CD14-positive monocyte (primary cell): Measurements from ENCODE around the gene MED29. TPM values are rescaled to one million over a fixed set of nuclear protein-coding genes. Genes with fewer than 3 reads are reported as not detected.

ENCODE experiments used
- DNase-seq, 3 donors: peaks; one replicate each; pipeline ENCODE4 v3.0.0-alpha.2; 2011 to 2022
- H2AFZ ChIP-seq: 2 replicates; pipeline ENCODE4 v1.6.0; 2012; ENCODE audit warnings: mild to moderate bottlenecking, low read depth, low read length, inconsistent platforms; ENCODE audit not compliant: insufficient read depth, poor library complexity, severe bottlenecking
- H3K27ac ChIP-seq, 2 donors: 1 replicate in 1 of 2; 2 replicates in 1 of 2; pipeline ENCODE4 v1.5.1; 2012 to 2013; ENCODE audit warnings: low read length in 2 of 2, control low read depth in 1 of 2, inconsistent platforms in 1 of 2, low read depth in 1 of 2, mild to moderate bottlenecking in 1 of 2
- H3K27me3 ChIP-seq, 2 donors: one replicate each; pipeline versions ENCODE4 v1.6.0 to v1.6.1; 2011 to 2013; ENCODE audit warnings: low read length in 2 of 2; ENCODE audit not compliant: control insufficient read depth in 2 of 2, insufficient read depth in 2 of 2
- H3K36me3 ChIP-seq, 2 donors: replicated peaks in 1 of 2; 1 replicate in 1 of 2; 2 replicates in 1 of 2; pipeline versions ENCODE4 v1.5.1 to v1.6.1; 2012 to 2013; ENCODE audit warnings: low read length in 2 of 2, control low read depth in 1 of 2, inconsistent platforms in 1 of 2, mild to moderate bottlenecking in 1 of 2; ENCODE audit not compliant: insufficient read depth in 2 of 2, control insufficient read depth in 1 of 2
- H3K4me1 ChIP-seq, 2 donors: 1 replicate in 1 of 2; 2 replicates in 1 of 2; pipeline versions ENCODE4 v1.5.1 to v1.6.1; 2012 to 2013; ENCODE audit warnings: low read length in 2 of 2, control low read depth in 1 of 2, inconsistent platforms in 1 of 2, mild to moderate bottlenecking in 1 of 2, moderate library complexity in 1 of 2; ENCODE audit not compliant: insufficient read depth in 2 of 2, control insufficient read depth in 1 of 2
- H3K4me2 ChIP-seq: replicated peaks from 2 replicates; pipeline ENCODE3; 2012; ENCODE audit warnings: low read length, moderate library complexity, mild to moderate bottlenecking; ENCODE audit not compliant: poor library complexity, severe bottlenecking; ENCODE audit errors: extremely low read depth
- H3K4me3 ChIP-seq, 3 experiments: fragments of 200-600 bp in 1 of 3; sonication (generic) in 1 of 3; replicated peaks in 1 of 3; 1 replicate in 2 of 3; 2 replicates in 1 of 3; pipeline ENCODE4 v1.5.1; 2011 to 2013; ENCODE audit warnings: low read length in 3 of 3, mild to moderate bottlenecking in 3 of 3, control low read depth in 2 of 3, low read depth in 2 of 3, inconsistent platforms in 1 of 3, moderate library complexity in 1 of 3
- H3K79me2 ChIP-seq: 2 replicates; pipeline ENCODE4 v1.6.0; 2012; ENCODE audit warnings: mild to moderate bottlenecking, control low read depth, inconsistent platforms, low read length, moderate library complexity; ENCODE audit not compliant: insufficient read depth
- H3K9ac ChIP-seq: 2 replicates; pipeline ENCODE4 v1.6.0; 2017; ENCODE audit warnings: low read length, mild to moderate bottlenecking; ENCODE audit not compliant: insufficient read depth, poor library complexity, severe bottlenecking
- H3K9me3 ChIP-seq, 2 donors: replicated peaks in 1 of 2; 1 replicate in 1 of 2; 2 replicates in 1 of 2; pipeline versions ENCODE4 v1.5.1 to v1.6.1; 2012 to 2013; ENCODE audit warnings: low read length in 2 of 2, control low read depth in 1 of 2; ENCODE audit not compliant: control insufficient read depth in 1 of 2, insufficient read depth in 1 of 2
- H4K20me1 ChIP-seq: 2 replicates; pipeline ENCODE4 v1.6.0; 2012; ENCODE audit warnings: mild to moderate bottlenecking, low read length, control low read depth, moderate library complexity; ENCODE audit not compliant: insufficient read depth
- H3K27ac Mint-ChIP-seq, 7 donors: one replicate each; pipeline ENCODE4 v1.8.0; 2020; ENCODE audit warnings: mild to moderate bottlenecking in 7 of 7, mixed read lengths in 7 of 7, moderate library complexity in 6 of 7, inconsistent platforms in 2 of 7
- H3K27me3 Mint-ChIP-seq, 3 donors: one replicate each; pipeline ENCODE4 v1.8.0; 2021 to 2022; ENCODE audit warnings: low read depth in 3 of 3, mild to moderate bottlenecking in 3 of 3, mixed read lengths in 3 of 3, moderate library complexity in 3 of 3, inconsistent platforms in 1 of 3
- H3K36me3 Mint-ChIP-seq, 2 donors: one replicate each; pipeline ENCODE4 v1.8.0; 2020; ENCODE audit warnings: mixed read lengths in 2 of 2, inconsistent platforms in 1 of 2, mild to moderate bottlenecking in 1 of 2
- H3K4me1 Mint-ChIP-seq: one replicate; pipeline ENCODE4 v1.8.0; 2020; ENCODE audit warnings: mild to moderate bottlenecking, mixed read lengths
- H3K4me3 Mint-ChIP-seq, 2 donors: one replicate each; pipeline ENCODE4 v1.8.0; 2020; ENCODE audit warnings: mild to moderate bottlenecking in 2 of 2, mixed read lengths in 2 of 2, moderate library complexity in 1 of 2
- H3K9me3 Mint-ChIP-seq, 7 donors: one replicate each; pipeline ENCODE4 v1.8.0; 2020 to 2022; ENCODE audit warnings: mixed read lengths in 7 of 7, mild to moderate bottlenecking in 6 of 7, moderate library complexity in 6 of 7, inconsistent platforms in 2 of 7
- CTCF ChIP-seq: fragments of 200-600 bp; IDR thresholded peaks from one replicate; pipeline ENCODE4 v1.8.0; 2022; ENCODE audit warnings: antibody characterized with exemption, mild to moderate bottlenecking
- WGBS: methylation state at CpG from one replicate; pipeline ENCODE4 v1.1.5; 2013; ENCODE audit warnings: missing lambda C conversion rate; ENCODE audit not compliant: insufficient coverage; 5-methylcytosine and 5-hydroxymethylcytosine counted together
- intact Hi-C, 2 donors: fragments of 100-400 bp; cut with micrococcal nuclease; formaldehyde crosslinking; loops; one replicate each; pipeline versions ENCODE4 v1.15.0 to v1.15.1; 2023
- polyA plus RNA-seq, 3 donors: library from polyadenylated mRNA; depleted of rRNA in 1 of 3; unstranded in 2 of 3; stranded (reverse) in 1 of 3; fragments of 300-500 nt in 2 of 3; fragments of >200 nt in 1 of 3; fragmentation: Illumina TruSeq in 2 of 3; gene quantifications; 1 replicate in 2 of 3; 2 replicates in 1 of 3; pipeline ENCODE4 v1.2.3, GENCODE V29; 2012 to 2021

Gene MED29
- polyA plus RNA-seq, 3 donors, result 35.8 to 38.2 (median 37.0) TPM

GRCh38 chr19:39386557-39386956 is 4.6 kb upstream of the MED29 start:
- peaks cover 13% of the 10 kb centered on the region for H3K4me1 Mint-ChIP-seq
- peaks cover 64 to 82% of the 10 kb centered on the region in 2 donors for H3K36me3 ChIP-seq
- H3K79me2 ChIP-seq, result peaks cover 18% of the 10 kb centered on the region
- no peak overlapping the region for H3K4me2 ChIP-seq
- peaks cover 6% of the 10 kb centered on the region for H4K20me1 ChIP-seq
- H3K4me1 ChIP-seq, result peaks cover 11 to 12% of the 10 kb centered on the region in 2 donors
- no peak overlapping the region for H3K4me3 Mint-ChIP-seq
- H2AFZ ChIP-seq, result no peak overlapping the region
- WGBS, result 67% methylated on average over 2 of the region's 7 CpGs
- H3K9me3 ChIP-seq, result no peaks in the 10 kb centered on the region
- no peaks in the 10 kb centered on the region for H3K9me3 Mint-ChIP-seq
- peaks cover 0 to 2% (median 0%) of the 10 kb centered on the region in 3 donors for H3K27me3 Mint-ChIP-seq
- no peak for DNase-seq
- H3K27ac Mint-ChIP-seq, result peak overlapping the region in 4 of 7 donors; percentile 18 to 44 (median 28)
- H3K27ac ChIP-seq, result peak overlapping the region in 1 of 2 donors; percentile 38
- no peak overlapping the region for H3K4me3 ChIP-seq
- no peak for TF ChIP-seq CTCF
- intact Hi-C loops, result no loop called here
- H3K27me3 ChIP-seq, result no peaks in the 10 kb centered on the region
- peaks cover 67 to 72% of the 10 kb centered on the region in 2 donors for H3K36me3 Mint-ChIP-seq
- no peak overlapping the region for H3K9ac ChIP-seq

- Histone ChIP-seq H3K9me3 (no peaks in the 10 kb centered on the region), H3K27me3 (no peaks in the 10 kb centered on the region), H3K27ac (peak overlapping the region in 1 of 2 donors; percentile 91), H3K79me2 (peaks cover 37% of the 10 kb centered on the region), H3K4me3 (no peak overlapping the region), H3K36me3 (peaks cover 48 to 66% of the 10 kb centered on the region in 2 donors), H4K20me1 (peaks cover 6% of the 10 kb centered on the region), H3K4me1 (peaks cover 21 to 22% of the 10 kb centered on the region in 2 donors), H2AFZ (no peak overlapping the region), H3K9ac (no peak overlapping the region), H3K4me2 (no peak overlapping the region)
- Mint-ChIP-seq H3K27me3 (peaks cover 0 to 2% (median 0%) of the 10 kb centered on the region in 3 donors), H3K36me3 (peaks cover 51 to 66% of the 10 kb centered on the region in 2 donors), H3K4me1 (peaks cover 19% of the 10 kb centered on the region), H3K4me3 (no peak overlapping the region), H3K27ac (peak overlapping the region in 5 of 7 donors; percentile 1 to 97 (median 12)), H3K9me3 (no peaks in the 10 kb centered on the region)
- WGBS, result 100% methylated on average over 1 of the region's 5 CpGs
- DNase-seq, result no peak
- intact Hi-C loops, result no loop called here
- no peak for TF ChIP-seq CTCF
Measured at GRCh38 chr19:39388657-39389056, 2.5 kb upstream of the MED29 start.
